WTC11 (cell line): ENCODE data around the gene DNAH9. TPM values are rescaled to one million over a fixed set of nuclear protein-coding genes. Genes with fewer than 3 reads are reported as not detected.

Experiments
- ATAC-seq: fragments of 200-7000 bp; cut with Tn5 transposase; 2 replicates; pipeline ENCODE4 v1.10.0; 2021; ENCODE audit warnings: mild to moderate bottlenecking, moderate library complexity
- CTCF ChIA-PET: fragments of 300-600 bp; sonication (Branson Sonifier 250); formaldehyde crosslinking; loops from one replicate; lab custom pipeline; 2021; ENCODE audit warnings: antibody characterized with exemption; lab: Charles Lee
- POLR2A ChIA-PET: fragments of 350-600 bp; sonication (Branson Sonifier 250); formaldehyde crosslinking; loops from one replicate; lab custom pipeline; 2021; ENCODE audit warnings: antibody characterized with exemption; lab: Charles Lee
- DNase-seq: peaks from one replicate; pipeline ENCODE4 v3.0.0; 2021; ENCODE audit warnings: low spot score
- H3K27ac Mint-ChIP-seq: 2 replicates; pipeline ENCODE4 v1.8.0; 2021; ENCODE audit warnings: mixed read lengths
- H3K27me3 Mint-ChIP-seq: 2 replicates; pipeline ENCODE4 v1.8.0; 2021; ENCODE audit warnings: low read depth, mild to moderate bottlenecking, moderate library complexity, mixed read lengths
- H3K36me3 Mint-ChIP-seq: 2 replicates; pipeline ENCODE4 v1.8.0; 2021; ENCODE audit warnings: mixed read lengths
- H3K4me1 Mint-ChIP-seq: 2 replicates; pipeline ENCODE4 v1.8.0; 2022; ENCODE audit warnings: mixed read lengths
- H3K4me3 Mint-ChIP-seq: 2 replicates; pipeline ENCODE4 v1.8.0; 2021; ENCODE audit warnings: mild to moderate bottlenecking, moderate library complexity, mixed read lengths
- H3K9me3 Mint-ChIP-seq: 2 replicates; pipeline ENCODE4 v1.8.0; 2021; ENCODE audit warnings: mixed read lengths
- AFF4 ChIP-seq: sonication (generic); formaldehyde crosslinking; IDR thresholded peaks from 2 replicates; pipeline ENCODE4 v1.8.1; 2023; ENCODE audit warnings: mild to moderate bottlenecking, missing genetic modification reagents, borderline replicate concordance
- ARID4B ChIP-seq: sonication (generic); formaldehyde crosslinking; IDR thresholded peaks from 2 replicates; pipeline ENCODE4 v1.8.0; 2023; ENCODE audit warnings: missing genetic modification reagents, mild to moderate bottlenecking, borderline replicate concordance
- ATF3 ChIP-seq: sonication (generic); formaldehyde crosslinking; conservative IDR thresholded peaks from 2 replicates; pipeline ENCODE4 v1.8.1; 2022; ENCODE audit warnings: mild to moderate bottlenecking, missing genetic modification reagents
- CTCF ChIP-seq: fragments of 200-600 bp; IDR thresholded peaks from 2 replicates; pipeline ENCODE4 v1.8.0; 2022; ENCODE audit warnings: antibody characterized with exemption
- GABPB1 ChIP-seq: sonication (generic); formaldehyde crosslinking; IDR thresholded peaks from 2 replicates; pipeline ENCODE4 v1.8.1; 2023; ENCODE audit warnings: mild to moderate bottlenecking, missing genetic modification reagents
- HMGXB4 ChIP-seq: sonication (generic); formaldehyde crosslinking; IDR thresholded peaks from 2 replicates; pipeline ENCODE4 v1.8.1; 2023; ENCODE audit warnings: mild to moderate bottlenecking, moderate library complexity, missing genetic modification reagents
- MXD4 ChIP-seq: fragments of 250-450 bp; sonication (Bioruptor Pico); IDR thresholded peaks from 2 replicates; pipeline ENCODE4 v1.8.0; 2021; ENCODE audit warnings: mild to moderate bottlenecking, moderate library complexity, borderline replicate concordance
- NFATC4 ChIP-seq: fragments of 250-450 bp; sonication (Bioruptor Pico); IDR thresholded peaks from 2 replicates; pipeline ENCODE4 v1.9.0; 2021; ENCODE audit warnings: mild to moderate bottlenecking
- NFE2L1 ChIP-seq: sonication (generic); formaldehyde crosslinking; IDR thresholded peaks from 2 replicates; pipeline ENCODE4 v1.8.1; 2023; ENCODE audit warnings: missing genetic modification reagents
- PREB ChIP-seq: sonication (generic); formaldehyde crosslinking; IDR thresholded peaks from 2 replicates; pipeline ENCODE4 v1.8.1; 2022; ENCODE audit warnings: mild to moderate bottlenecking, missing genetic modification reagents, moderate library complexity, borderline replicate concordance
- ZNF281 ChIP-seq: sonication (generic); formaldehyde crosslinking; IDR thresholded peaks from 2 replicates; pipeline ENCODE4 v1.8.0; 2023; ENCODE audit warnings: mild to moderate bottlenecking, missing genetic modification reagents
- ZNF317 ChIP-seq: sonication (generic); formaldehyde crosslinking; IDR thresholded peaks from 2 replicates; pipeline ENCODE4 v1.8.1; 2023; ENCODE audit warnings: low read depth, mild to moderate bottlenecking, moderate library complexity, missing genetic modification reagents, borderline replicate concordance
- total RNA-seq: library from RNA; stranded (reverse); gene quantifications from 3 replicates; pipeline ENCODE4 v1.2.3, GENCODE V29; 2021

DNAH9 gene
- total RNA-seq, 1 experiment from 2014 or later: 0.31 TPM

- TF ChIP-seq ZNF281: no peak
Measured at GRCh38 chr17:11900041-11900476, 301.8 kb downstream of the DNAH9 start (continued).

- ATAC-seq: no peak
- POLR2A ChIA-PET: no interaction called here
- Mint-ChIP-seq H3K27ac (no peak overlapping the region), H3K27me3 (no peaks in the 10 kb centered on the region; the same call in 1 of the 2 replicates), H3K9me3 (peaks cover 35% of the 10 kb centered on the region), H3K4me1 (peaks cover 13% of the 10 kb centered on the region)
- CTCF ChIA-PET: interaction anchor here (1.0 kb wide), 1 partner anchor 172 kb away, joined by 5 read pairs; no protein-coding TSS in a partner anchor
- DNase-seq: no peak
- TF ChIP-seq NFE2L1 (CRISPR knock-in tag): no peak
- TF ChIP-seq CTCF: no peak
- TF ChIP-seq, all 79 proteins: peak for 0
- H3K4me3 Mint-ChIP-seq: no peak overlapping the region
- H3K36me3 Mint-ChIP-seq: peaks cover 3% of the 10 kb centered on the region
Measured at GRCh38 chr17:11900655-11901054, 302.4 kb downstream of the DNAH9 start.

- TF ChIP-seq NFATC4 (CRISPR knock-in tag) (no peak), ARID4B (CRISPR knock-in tag) (no peak), MXD4 (CRISPR knock-in tag) (no peak), PREB (CRISPR knock-in tag) (no peak), GABPB1 (CRISPR knock-in tag) (no peak), ATF3 (CRISPR knock-in tag) (no peak), ZNF317 (CRISPR knock-in tag) (no peak), AFF4 (CRISPR knock-in tag) (no peak), HMGXB4 (CRISPR knock-in tag) (no peak)
- Mint-ChIP-seq H3K27me3 (no peaks in the 10 kb centered on the region; the same call in 1 of the 2 replicates), H3K9me3 (peaks cover 35% of the 10 kb centered on the region), H3K36me3 (peaks cover 3% of the 10 kb centered on the region), H3K4me3 (no peak overlapping the region), H3K27ac (no peak overlapping the region), H3K4me1 (peaks cover 13% of the 10 kb centered on the region)
- ChIA-PET CTCF (no interaction called here), POLR2A (no interaction called here)
- no peak for ATAC-seq
- DNase-seq: no peak
Measured at GRCh38 chr17:11901931-11902330, 303.7 kb downstream of the DNAH9 start.
